ENCODE results near the gene KCNAB1.

Gene KCNAB1

DNA sequence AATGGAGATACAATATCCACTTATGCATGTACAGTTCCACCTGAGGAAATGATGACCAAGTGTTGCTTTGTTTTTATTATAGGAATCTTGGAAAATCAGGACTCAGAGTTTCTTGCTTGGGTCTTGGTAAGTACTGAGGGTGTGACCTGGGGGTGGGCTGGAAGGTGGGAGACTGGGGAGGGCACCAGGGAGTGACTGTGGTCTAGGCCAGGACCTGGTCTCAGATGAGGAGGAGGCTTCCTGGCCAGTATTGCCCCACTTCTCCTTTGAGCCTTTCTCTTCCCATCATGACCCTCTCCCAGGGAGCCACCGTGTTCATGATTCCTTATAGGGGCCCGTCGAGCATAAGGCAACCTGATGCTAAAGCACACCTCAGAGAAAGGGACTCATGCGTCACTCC, 301.2 kb downstream of the KCNAB1 start:
- H3K79me2 ChIP-seq (ENCODE audit: insufficient read depth, low read length) = no peaks in the 10 kb centered on the region
- H3K27me3 ChIP-seq (ENCODE audit: low read length) = no peaks in the 10 kb centered on the region
- H3K36me3 ChIP-seq (ENCODE audit: low read length) = no peaks in the 10 kb centered on the region
- H3F3A ChIP-seq (ENCODE audit: insufficient read depth) = no peaks in the 10 kb centered on the region
- no peak overlapping the region for H3K4me3 ChIP-seq (ENCODE audit: insufficient read depth, low read length, poor library complexity, severe bottlenecking)
- H3K9me2 ChIP-seq (replicated peaks; ENCODE audit: insufficient read depth, low read length) = no peaks in the 10 kb centered on the region
- no peaks in the 10 kb centered on the region for H3K9me3 ChIP-seq (ENCODE audit: insufficient read depth, low read length)
- TF ChIP-seq EZH2phosphoT487 (conservative IDR thresholded peaks at IDR 0.05; ENCODE audit: low read length) = no peak
- TF ChIP-seq, protein P1, sequence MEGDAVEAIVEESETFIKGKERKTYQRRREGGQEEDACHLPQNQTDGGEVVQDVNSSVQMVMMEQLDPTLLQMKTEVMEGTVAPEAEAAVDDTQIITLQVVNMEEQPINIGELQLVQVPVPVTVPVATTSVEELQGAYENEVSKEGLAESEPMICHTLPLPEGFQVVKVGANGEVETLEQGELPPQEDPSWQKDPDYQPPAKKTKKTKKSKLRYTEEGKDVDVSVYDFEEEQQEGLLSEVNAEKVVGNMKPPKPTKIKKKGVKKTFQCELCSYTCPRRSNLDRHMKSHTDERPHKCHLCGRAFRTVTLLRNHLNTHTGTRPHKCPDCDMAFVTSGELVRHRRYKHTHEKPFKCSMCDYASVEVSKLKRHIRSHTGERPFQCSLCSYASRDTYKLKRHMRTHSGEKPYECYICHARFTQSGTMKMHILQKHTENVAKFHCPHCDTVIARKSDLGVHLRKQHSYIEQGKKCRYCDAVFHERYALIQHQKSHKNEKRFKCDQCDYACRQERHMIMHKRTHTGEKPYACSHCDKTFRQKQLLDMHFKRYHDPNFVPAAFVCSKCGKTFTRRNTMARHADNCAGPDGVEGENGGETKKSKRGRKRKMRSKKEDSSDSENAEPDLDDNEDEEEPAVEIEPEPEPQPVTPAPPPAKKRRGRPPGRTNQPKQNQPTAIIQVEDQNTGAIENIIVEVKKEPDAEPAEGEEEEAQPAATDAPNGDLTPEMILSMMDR (IDR thresholded peaks at IDR 0.05; ENCODE audit: insufficient read depth, low read length, poor library complexity, severe bottlenecking) = no peak
- no peak overlapping the region for H3K27ac ChIP-seq (ENCODE audit: low read depth, low read length)
- no peak overlapping the region for H2AFZ ChIP-seq (ENCODE audit: low read depth, low read length, severe bottlenecking)
- H4K20me1 ChIP-seq (ENCODE audit: low read depth, low read length) = no peaks in the 10 kb centered on the region
- no peak overlapping the region for H3K4me2 ChIP-seq (ENCODE audit: low read depth, low read length, poor library complexity, severe bottlenecking)
- H3K9ac ChIP-seq (ENCODE audit: low read length) = no peak overlapping the region

DNA sequence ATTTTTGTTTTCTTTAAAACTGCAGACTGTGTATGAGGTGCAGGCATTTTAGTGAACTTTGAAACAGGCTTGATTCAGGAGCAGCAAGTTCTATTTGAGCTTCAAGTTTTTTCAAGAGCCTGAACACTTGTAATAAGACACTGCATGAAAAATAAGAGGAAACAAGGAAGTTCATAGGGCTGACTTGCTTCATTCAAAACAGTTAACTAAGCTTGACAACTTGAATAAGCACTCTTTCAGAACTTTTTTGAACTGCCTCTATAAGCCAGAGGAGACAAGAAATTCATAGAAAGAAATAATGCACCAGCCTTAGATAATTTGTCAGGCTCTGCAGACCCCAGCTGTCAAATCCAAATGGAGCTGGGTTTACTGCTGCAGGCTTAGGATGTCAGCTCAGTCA, 304.4 kb downstream of the KCNAB1 start:
- Histone ChIP-seq H3F3A (ENCODE audit: insufficient read depth) (no peaks in the 10 kb centered on the region), H3K36me3 (ENCODE audit: low read length) (no peaks in the 10 kb centered on the region), H3K9me2 (replicated peaks; ENCODE audit: insufficient read depth, low read length) (no peaks in the 10 kb centered on the region), H3K9ac (ENCODE audit: low read length) (no peak overlapping the region), H3K4me2 (ENCODE audit: low read depth, low read length, poor library complexity, severe bottlenecking) (no peak overlapping the region), H3K27me3 (ENCODE audit: low read length) (no peaks in the 10 kb centered on the region), H3K27ac (ENCODE audit: low read depth, low read length) (no peak overlapping the region), H3K79me2 (ENCODE audit: insufficient read depth, low read length) (no peaks in the 10 kb centered on the region), H4K20me1 (ENCODE audit: low read depth, low read length) (no peaks in the 10 kb centered on the region), H2AFZ (ENCODE audit: low read depth, low read length, severe bottlenecking) (no peak overlapping the region), H3K9me3 (ENCODE audit: insufficient read depth, low read length) (no peaks in the 10 kb centered on the region), H3K4me3 (ENCODE audit: insufficient read depth, low read length, poor library complexity, severe bottlenecking) (no peak overlapping the region)
- TF ChIP-seq, protein P1 (IDR thresholded peaks at IDR 0.05; ENCODE audit: insufficient read depth, low read length, poor library complexity, severe bottlenecking) = no peak
- no peak for TF ChIP-seq EZH2phosphoT487 (conservative IDR thresholded peaks at IDR 0.05; ENCODE audit: low read length)

DNA sequence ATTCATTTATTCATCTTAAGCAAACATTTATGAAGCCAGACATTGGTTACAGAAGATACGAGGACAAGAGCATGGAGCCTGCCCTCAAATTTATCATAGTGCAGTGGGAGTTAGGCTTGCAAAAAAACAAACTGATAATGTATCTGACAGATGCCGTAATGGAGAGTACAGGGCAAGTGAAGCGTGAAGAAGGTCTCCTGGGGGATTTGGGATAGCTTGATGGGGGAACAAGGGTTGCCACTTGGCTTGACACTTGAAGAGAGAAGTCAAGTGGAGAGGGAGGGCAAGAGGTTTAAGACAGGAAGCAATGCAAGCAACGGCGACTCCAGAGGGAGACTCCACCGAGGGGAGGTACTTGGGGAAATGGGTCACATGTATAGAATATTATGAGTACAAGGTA, 305.3 kb downstream of the KCNAB1 start:
- Histone ChIP-seq H3K36me3 (ENCODE audit: low read length) (no peaks in the 10 kb centered on the region), H3K27me3 (ENCODE audit: low read length) (no peaks in the 10 kb centered on the region), H3K9me2 (replicated peaks; ENCODE audit: insufficient read depth, low read length) (no peaks in the 10 kb centered on the region), H3K4me2 (ENCODE audit: low read depth, low read length, poor library complexity, severe bottlenecking) (no peak overlapping the region), H3K79me2 (ENCODE audit: insufficient read depth, low read length) (no peaks in the 10 kb centered on the region), H3K4me3 (ENCODE audit: insufficient read depth, low read length, poor library complexity, severe bottlenecking) (no peak overlapping the region), H3K9ac (ENCODE audit: low read length) (no peak overlapping the region), H3K9me3 (ENCODE audit: insufficient read depth, low read length) (no peaks in the 10 kb centered on the region), H3K27ac (ENCODE audit: low read depth, low read length) (no peak overlapping the region), H2AFZ (ENCODE audit: low read depth, low read length, severe bottlenecking) (no peak overlapping the region), H4K20me1 (ENCODE audit: low read depth, low read length) (no peaks in the 10 kb centered on the region), H3F3A (ENCODE audit: insufficient read depth) (no peaks in the 10 kb centered on the region)
- no peak for TF ChIP-seq EZH2phosphoT487 (conservative IDR thresholded peaks at IDR 0.05; ENCODE audit: low read length)
- TF ChIP-seq, protein P1 (IDR thresholded peaks at IDR 0.05; ENCODE audit: insufficient read depth, low read length, poor library complexity, severe bottlenecking) = no peak
